Astrocyte (in vitro differentiated cells and primary cell): Measurements from ENCODE around the gene ITSN1.

Experiments used
- CTCF ChIP-seq: IDR thresholded peaks from 2 replicates; pipeline ENCODE4 v1.5.1; 2011; ENCODE audit warnings: low read depth, mild to moderate bottlenecking, inconsistent platforms, low read length, moderate library complexity; ENCODE audit not compliant: insufficient read depth
- EZH2 ChIP-seq: IDR thresholded peaks from 2 replicates; pipeline ENCODE4 v1.6.1; 2012; ENCODE audit warnings: mild to moderate bottlenecking, low read length, inconsistent platforms; ENCODE audit not compliant: insufficient read depth

- TF ChIP-seq CTCF (no peak), EZH2 (no peak)
Observed at GRCh38 chr21:33668620-33669019, 26.3 kb downstream of the ITSN1 start.
